Left ventricle myocardium inferior (tissue), 1 donor: ENCODE measurements around the gene NTNG1. TPM values are rescaled to one million over a fixed set of nuclear protein-coding genes. Genes with fewer than 3 reads are reported as not detected.

Source experiments
- DNase-seq: peaks from one replicate; pipeline ENCODE4 v3.0.0-alpha.2; 2020
- H3K27ac ChIP-seq: fragments of 200-600 bp; replicated peaks from 2 replicates; pipeline ENCODE4 v1.8.0; 2021
- H3K27me3 ChIP-seq: fragments of 200-600 bp; 2 replicates; pipeline ENCODE4 v1.8.0; 2021; ENCODE audit warnings: low read depth
- H3K36me3 ChIP-seq: fragments of 200-600 bp; 2 replicates; pipeline ENCODE4 v1.8.0; 2021
- H3K4me1 ChIP-seq: fragments of 200-600 bp; 2 replicates; pipeline ENCODE4 v1.8.0; 2021
- H3K4me3 ChIP-seq: fragments of 200-600 bp; 2 replicates; pipeline ENCODE4 v1.8.0; 2021; ENCODE audit warnings: mild to moderate bottlenecking, moderate library complexity
- H3K9me3 ChIP-seq: fragments of 200-600 bp; replicated peaks from 2 replicates; pipeline ENCODE4 v1.8.0; 2021
- intact Hi-C: fragments of 100-400 bp; cut with micrococcal nuclease; formaldehyde crosslinking; loops from one replicate; pipeline ENCODE4 v1.11.0; 2022
- total RNA-seq: library from RNA; stranded (reverse); fragmentation: NEBNext Ultra II Directional; extraction: Animal tissue kit (Norgen Biotek cat#: 25700); gene quantifications from one replicate; pipeline ENCODE4 v1.2.1, GENCODE V29; 2021
- TF ChIP-seq, protein P1 (sequence below): fragments of 200-600 bp; IDR thresholded peaks from 2 replicates; pipeline ENCODE4 v1.8.0; 2021; ENCODE audit warnings: antibody characterized with exemption, mild to moderate bottlenecking, borderline replicate concordance
- donor health status: DM: no; HTN: yes; CAD: no; lungs with severe emphysema.

NTNG1 gene
- total RNA-seq, 1 donor from 2014 or later, result 0.30 TPM

DNA sequence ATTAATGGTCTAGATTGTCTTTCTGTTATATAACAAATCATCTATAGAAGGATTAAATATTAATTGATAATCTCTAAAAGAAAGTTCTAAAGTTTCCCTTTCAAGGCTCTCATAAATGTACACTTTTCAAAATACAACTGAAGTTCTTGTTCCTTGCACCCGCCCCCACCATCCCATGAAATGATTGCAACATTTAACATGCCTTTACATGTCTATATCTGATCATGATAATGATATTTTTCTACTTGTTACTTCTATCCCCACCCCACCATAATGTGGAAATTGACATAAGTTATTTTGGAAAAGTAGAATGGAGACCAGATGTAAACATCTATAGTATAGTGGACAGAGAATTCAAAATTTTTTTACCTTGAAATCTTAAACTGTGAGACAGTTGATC lies 186.6 kb downstream of the NTNG1 start:
- Histone ChIP-seq H3K27ac (no peak overlapping the region), H3K36me3 (no peaks in the 10 kb centered on the region), H3K9me3 (no peaks in the 10 kb centered on the region), H3K27me3 (no peaks in the 10 kb centered on the region), H3K4me1 (no peaks in the 10 kb centered on the region), H3K4me3 (no peak overlapping the region)
- no peak for DNase-seq
- TF ChIP-seq, protein P1, sequence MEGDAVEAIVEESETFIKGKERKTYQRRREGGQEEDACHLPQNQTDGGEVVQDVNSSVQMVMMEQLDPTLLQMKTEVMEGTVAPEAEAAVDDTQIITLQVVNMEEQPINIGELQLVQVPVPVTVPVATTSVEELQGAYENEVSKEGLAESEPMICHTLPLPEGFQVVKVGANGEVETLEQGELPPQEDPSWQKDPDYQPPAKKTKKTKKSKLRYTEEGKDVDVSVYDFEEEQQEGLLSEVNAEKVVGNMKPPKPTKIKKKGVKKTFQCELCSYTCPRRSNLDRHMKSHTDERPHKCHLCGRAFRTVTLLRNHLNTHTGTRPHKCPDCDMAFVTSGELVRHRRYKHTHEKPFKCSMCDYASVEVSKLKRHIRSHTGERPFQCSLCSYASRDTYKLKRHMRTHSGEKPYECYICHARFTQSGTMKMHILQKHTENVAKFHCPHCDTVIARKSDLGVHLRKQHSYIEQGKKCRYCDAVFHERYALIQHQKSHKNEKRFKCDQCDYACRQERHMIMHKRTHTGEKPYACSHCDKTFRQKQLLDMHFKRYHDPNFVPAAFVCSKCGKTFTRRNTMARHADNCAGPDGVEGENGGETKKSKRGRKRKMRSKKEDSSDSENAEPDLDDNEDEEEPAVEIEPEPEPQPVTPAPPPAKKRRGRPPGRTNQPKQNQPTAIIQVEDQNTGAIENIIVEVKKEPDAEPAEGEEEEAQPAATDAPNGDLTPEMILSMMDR, result no peak
- intact Hi-C loops, result no loop called here

DNA sequence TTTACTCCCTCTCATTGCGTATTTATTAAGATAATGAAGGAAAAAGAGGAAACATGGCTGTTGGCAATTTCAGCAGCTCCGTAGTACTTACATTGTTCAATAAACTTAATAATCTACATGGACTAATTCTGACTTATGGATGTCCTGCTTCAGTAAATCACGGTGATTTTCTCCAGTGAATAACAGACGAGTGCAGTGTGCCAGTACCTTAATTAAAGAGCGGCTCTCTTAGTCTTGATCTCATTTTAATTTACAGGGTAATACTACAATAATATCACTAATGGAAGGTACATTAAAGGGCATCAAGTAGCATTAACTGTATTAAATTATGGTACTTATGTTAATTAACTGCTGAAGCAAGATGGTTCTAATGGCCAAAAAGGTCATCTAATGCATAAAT lies 187.2 kb downstream of the NTNG1 start:
- intact Hi-C loops, result no loop called here

DNA sequence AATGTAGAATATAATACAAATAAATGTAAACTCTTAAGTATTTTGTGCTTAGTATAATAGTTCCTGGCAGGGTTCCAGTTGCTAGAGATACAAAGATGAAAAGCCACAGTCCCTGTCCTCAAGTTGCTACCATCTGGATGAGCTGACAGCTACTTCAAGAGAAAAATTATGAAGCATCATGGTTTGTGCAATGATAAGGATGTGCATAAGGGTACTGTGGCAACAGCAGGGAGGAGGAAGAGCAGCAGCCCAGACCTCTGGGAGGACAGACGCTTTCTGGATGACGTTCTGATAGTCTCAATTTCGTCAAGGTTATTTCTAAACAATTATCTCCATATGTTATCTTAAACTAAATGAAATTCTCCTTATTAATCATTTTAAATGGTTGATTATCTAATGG lies 198.9 kb downstream of the NTNG1 start:
- peaks cover 14% of the 10 kb centered on the region for H3K9me3 ChIP-seq
- H3K36me3 ChIP-seq, result no peaks in the 10 kb centered on the region
- H3K4me1 ChIP-seq, result no peaks in the 10 kb centered on the region
- no peak for DNase-seq
- H3K27me3 ChIP-seq, result no peaks in the 10 kb centered on the region
- no peak overlapping the region for H3K4me3 ChIP-seq
- intact Hi-C loops, result no loop called here
- H3K27ac ChIP-seq, result no peak overlapping the region
- TF ChIP-seq, protein P1, result no peak

More for the DNA sequence above, 187.2 kb downstream of the NTNG1 start:
- Histone ChIP-seq H3K27me3 (no peaks in the 10 kb centered on the region), H3K4me1 (no peaks in the 10 kb centered on the region), H3K9me3 (no peaks in the 10 kb centered on the region), H3K4me3 (no peak overlapping the region), H3K27ac (no peak overlapping the region), H3K36me3 (no peaks in the 10 kb centered on the region)
- TF ChIP-seq, protein P1, result no peak
- no peak for DNase-seq

DNA sequence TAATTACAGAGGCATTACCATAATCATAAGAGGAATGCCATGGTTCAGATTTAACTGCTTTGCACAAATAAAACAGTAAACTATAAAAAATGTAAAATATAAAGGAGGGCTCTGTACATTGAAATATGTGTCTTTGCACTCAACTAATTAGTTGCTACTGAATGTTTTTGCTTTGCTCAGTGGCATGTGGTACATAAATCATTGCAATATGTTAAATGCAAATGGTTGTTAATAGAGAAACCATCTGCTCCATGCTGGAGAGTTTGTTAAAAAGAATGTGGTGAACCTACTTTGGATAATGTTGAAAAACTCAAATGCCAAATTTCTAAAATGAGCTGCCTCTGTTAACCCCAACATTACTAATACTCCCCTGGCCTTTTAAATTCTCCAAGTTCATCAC lies 201.5 kb downstream of the NTNG1 start:
- no peaks in the 10 kb centered on the region for H3K27me3 ChIP-seq
- intact Hi-C loops, result no loop called here
- H3K4me1 ChIP-seq, result no peaks in the 10 kb centered on the region
- TF ChIP-seq, protein P1, result no peak
- H3K27ac ChIP-seq, result no peak overlapping the region
- no peak overlapping the region for H3K4me3 ChIP-seq
- DNase-seq, result no peak
- no peaks in the 10 kb centered on the region for H3K9me3 ChIP-seq
- H3K36me3 ChIP-seq, result no peaks in the 10 kb centered on the region

DNA sequence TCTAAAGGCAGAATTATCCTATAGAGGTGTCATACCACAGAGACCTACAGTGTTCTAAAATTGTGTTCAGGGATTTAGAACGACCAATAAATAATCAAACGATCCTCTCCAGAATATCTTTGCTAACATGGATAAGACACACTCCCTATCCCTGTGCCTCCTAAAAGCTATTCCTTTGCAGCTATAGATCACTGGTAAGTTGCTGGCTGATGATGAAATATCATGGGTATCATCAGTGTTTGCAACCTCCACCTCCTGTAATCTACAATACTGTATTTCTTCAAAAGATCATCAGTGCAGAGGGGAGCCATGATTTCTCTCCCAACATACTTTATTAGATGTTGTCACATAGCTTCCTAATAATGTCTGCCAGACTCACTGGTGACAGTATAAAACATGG lies 201.9 kb downstream of the NTNG1 start:
- no peaks in the 10 kb centered on the region for H3K9me3 ChIP-seq
- TF ChIP-seq, protein P1, result no peak
- no peak for DNase-seq
- no peaks in the 10 kb centered on the region for H3K27me3 ChIP-seq
- no peak overlapping the region for H3K27ac ChIP-seq
- no peaks in the 10 kb centered on the region for H3K4me1 ChIP-seq
- H3K4me3 ChIP-seq, result no peak overlapping the region
- H3K36me3 ChIP-seq, result no peaks in the 10 kb centered on the region
- intact Hi-C loops, result no loop called here

DNA sequence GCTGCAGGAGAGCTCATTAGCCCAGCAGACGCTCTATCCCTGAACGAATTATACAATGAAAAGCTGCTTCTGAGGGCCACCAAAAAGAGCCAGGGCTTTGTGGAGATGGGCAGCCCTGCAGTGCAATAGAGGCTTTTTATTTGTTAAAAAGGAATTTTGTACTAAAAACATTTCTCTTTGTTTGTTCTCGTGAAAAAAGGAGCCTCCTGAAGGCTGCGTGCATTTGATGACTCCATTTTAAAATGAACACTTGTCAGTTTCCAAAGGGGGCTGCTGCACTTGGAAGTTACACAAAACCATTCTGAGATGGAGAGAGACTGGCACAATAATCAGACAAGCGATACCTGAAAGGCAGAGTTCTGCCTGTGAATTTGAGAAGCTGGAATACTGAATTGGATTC lies 202.8 kb downstream of the NTNG1 start:
- intact Hi-C loops, result no loop called here
- Histone ChIP-seq H3K4me3 (no peak overlapping the region), H3K36me3 (no peaks in the 10 kb centered on the region), H3K27ac (no peak overlapping the region), H3K27me3 (no peaks in the 10 kb centered on the region), H3K4me1 (no peaks in the 10 kb centered on the region), H3K9me3 (no peaks in the 10 kb centered on the region)
- no peak for DNase-seq
- TF ChIP-seq, protein P1, result no peak
